Neural cell (in vitro differentiated cells): ENCODE results near the gene PODXL2. TPM values are rescaled to one million over a fixed set of nuclear protein-coding genes. Genes with fewer than 3 reads are reported as not detected.

ENCODE experiments used
- H2AFZ ChIP-seq: fragments of 200-600, 300-800 bp; sonication (generic), shearing (Covaris generic); 2 replicates; pipeline ENCODE4 v1.6.0; 2014; ENCODE audit warnings: low read depth, mild to moderate bottlenecking, antibody characterized with exemption, low read length, moderate library complexity
- H3F3A ChIP-seq: fragments of 200-600 bp; shearing (Covaris generic); 2 replicates; pipeline ENCODE4 v1.6.1; 2016; ENCODE audit warnings: mild to moderate bottlenecking, moderate library complexity, mixed read lengths, antibody characterized with exemption, low read length; ENCODE audit not compliant: insufficient read depth, poor library complexity, severe bottlenecking
- H3K27ac ChIP-seq: fragments of 200-600, 300-800 bp; sonication (generic), shearing (Covaris generic); 2 replicates; pipeline ENCODE4 v1.5.1; 2014; ENCODE audit warnings: mild to moderate bottlenecking, low read length, moderate library complexity
- H3K27me3 ChIP-seq: fragments of 300-800, 200-600 bp; sonication (generic), shearing (Covaris generic); 2 replicates; pipeline ENCODE4 v1.6.0; 2014; ENCODE audit warnings: mild to moderate bottlenecking, low read depth, low read length, moderate library complexity; ENCODE audit not compliant: insufficient read depth
- H3K36me3 ChIP-seq: fragments of 300-800, 200-600 bp; sonication (generic), shearing (Covaris generic); 2 replicates; pipeline ENCODE4 v1.5.1; 2014; ENCODE audit warnings: mild to moderate bottlenecking, antibody characterized with exemption, low read length, moderate library complexity; ENCODE audit not compliant: insufficient read depth
- H3K4me2 ChIP-seq: fragments of 300-800, 200-600 bp; sonication (generic), shearing (Covaris generic); 2 replicates; pipeline ENCODE4 v1.6.0; 2014; ENCODE audit warnings: mild to moderate bottlenecking, low read length
- H3K4me3 ChIP-seq: fragments of 300-800, 200-600 bp; sonication (generic), shearing (Covaris generic); 2 replicates; pipeline ENCODE4 v1.5.1; 2014; ENCODE audit warnings: mild to moderate bottlenecking, low read length, moderate library complexity
- H3K79me2 ChIP-seq: fragments of 200-600 bp; shearing (Covaris generic); replicated peaks from 2 replicates; pipeline ENCODE4 v1.6.0; 2014; ENCODE audit warnings: mild to moderate bottlenecking, low read length, moderate library complexity; ENCODE audit not compliant: insufficient read depth
- H3K9ac ChIP-seq: fragments of 300-800, 200-600 bp; sonication (generic), shearing (Covaris generic); 2 replicates; pipeline ENCODE4 v1.6.1; 2016; ENCODE audit warnings: mild to moderate bottlenecking, low read length, mixed read lengths
- H3K9me2 ChIP-seq: fragments of 200-600 bp; shearing (Covaris generic); 2 replicates; pipeline ENCODE4 v1.6.1; 2016; ENCODE audit warnings: mild to moderate bottlenecking, low read length, mixed read lengths; ENCODE audit not compliant: insufficient read depth
- H3K9me3 ChIP-seq: fragments of 200-600, 300-800 bp; sonication (generic), shearing (Covaris generic); 2 replicates; pipeline ENCODE4 v1.6.1; 2016; ENCODE audit warnings: mild to moderate bottlenecking, mixed run types, low read length, moderate library complexity, mixed read lengths
- H4K20me1 ChIP-seq: fragments of 200-600 bp; shearing (Covaris generic); 2 replicates; pipeline ENCODE4 v1.6.1; 2016; ENCODE audit warnings: mild to moderate bottlenecking, mixed run types; ENCODE audit not compliant: insufficient read depth
- CTCF ChIP-seq: fragments of 450-650 bp; IDR thresholded peaks from 2 replicates; pipeline ENCODE4 v1.5.1; 2014; ENCODE audit warnings: antibody characterized with exemption, mild to moderate bottlenecking, moderate library complexity; ENCODE audit not compliant: poor library complexity, severe bottlenecking
- EP300 ChIP-seq: fragments of 450-650 bp; conservative IDR thresholded peaks from 2 replicates; pipeline ENCODE4 v1.6.1; 2014; ENCODE audit warnings: antibody characterized with exemption, mild to moderate bottlenecking, moderate library complexity; ENCODE audit not compliant: poor library complexity, severe bottlenecking
- EZH2 ChIP-seq: fragments of 200-600, 300-800 bp; shearing (Covaris generic), sonication (generic); IDR thresholded peaks from 2 replicates; pipeline ENCODE4 v1.6.1; 2014; ENCODE audit warnings: antibody characterized with exemption, low read length, borderline replicate concordance, mild to moderate bottlenecking; ENCODE audit not compliant: insufficient read depth, poor library complexity, severe bottlenecking
- MXI1 ChIP-seq: fragments of 450-650 bp; conservative IDR thresholded peaks from 2 replicates; pipeline ENCODE4 v1.6.1; 2014; ENCODE audit warnings: antibody characterized with exemption, mild to moderate bottlenecking; ENCODE audit not compliant: poor library complexity, severe bottlenecking
- POLR2AphosphoS5 ChIP-seq: IDR thresholded peaks from 2 replicates; pipeline ENCODE4 v1.6.1; 2012
- RAD21 ChIP-seq: fragments of 450-650 bp; conservative IDR thresholded peaks from 2 replicates; pipeline ENCODE4 v1.6.1; 2014; ENCODE audit warnings: antibody characterized with exemption, mild to moderate bottlenecking, moderate library complexity
- REST ChIP-seq: IDR thresholded peaks from 2 replicates; pipeline ENCODE4 v1.6.1; 2012; ENCODE audit warnings: borderline replicate concordance
- SMC3 ChIP-seq: fragments of 450-650 bp; conservative IDR thresholded peaks from 2 replicates; pipeline ENCODE4 v1.6.1; 2014; ENCODE audit warnings: antibody characterized with exemption, mild to moderate bottlenecking, moderate library complexity; ENCODE audit not compliant: poor library complexity
- TAF1 ChIP-seq: IDR thresholded peaks from 2 replicates; pipeline ENCODE4 v1.6.1; 2012; ENCODE audit warnings: low read depth
- polyA plus RNA-seq: library from polyadenylated mRNA; depleted of rRNA; stranded (reverse); fragments of >200 nt; gene quantifications from 2 replicates; pipeline ENCODE4 v1.2.3, GENCODE V29; 2014

PODXL2 gene
- polyA plus RNA-seq, 1 donor from 2014 or later: 266 TPM

- no peaks in the 10 kb centered on the region for H3K79me2 ChIP-seq
- H4K20me1 ChIP-seq: no peaks in the 10 kb centered on the region
- no peaks in the 10 kb centered on the region for H3F3A ChIP-seq
- no peak overlapping the region for H2AFZ ChIP-seq
- H3K9me2 ChIP-seq: no peaks in the 10 kb centered on the region
- no peaks in the 10 kb centered on the region for H3K9me3 ChIP-seq
- H3K27me3 ChIP-seq: no peaks in the 10 kb centered on the region
- no peaks in the 10 kb centered on the region for H3K36me3 ChIP-seq
- no peak for TF ChIP-seq CTCF
- TF ChIP-seq EZH2: no peak
- no peak for TF ChIP-seq POLR2AphosphoS5
- no peak for TF ChIP-seq SMC3
- no peak for TF ChIP-seq RAD21
- TF ChIP-seq TAF1: no peak
- TF ChIP-seq MXI1: no peak
- no peak for TF ChIP-seq EP300
- no peak for TF ChIP-seq REST
- H3K4me3 ChIP-seq: no peak overlapping the region
- H3K27ac ChIP-seq: no peak overlapping the region
- no peak overlapping the region for H3K9ac ChIP-seq
- H3K4me2 ChIP-seq: no peak overlapping the region
These were observed 13.2 kb upstream of the PODXL2 start for GRCh38 chr3:127615631-127616305.

GRCh38 chr3:127616836-127617605 lies 12.0 kb upstream of the PODXL2 start:
- Histone ChIP-seq H4K20me1 (no peaks in the 10 kb centered on the region), H3K36me3 (no peaks in the 10 kb centered on the region)
- TF ChIP-seq MXI1: no peak
- no peak for TF ChIP-seq TAF1

More at GRCh38 chr3:127616836-127617605, 12.0 kb upstream of the PODXL2 start:
- Histone ChIP-seq H3K4me3 (no peak overlapping the region), H3K9me3 (no peaks in the 10 kb centered on the region), H3K9me2 (no peaks in the 10 kb centered on the region), H3K79me2 (no peaks in the 10 kb centered on the region), H3K27ac (no peak overlapping the region), H3K4me2 (no peak overlapping the region), H3K27me3 (no peaks in the 10 kb centered on the region), H3K9ac (no peak overlapping the region), H2AFZ (no peak overlapping the region), H3F3A (no peaks in the 10 kb centered on the region)
